ENCODE results near the gene POLE2.
"Not testable (repeated sequence)": the region's sequence is repeated elsewhere in the genome, so short reads cannot be mapped to it uniquely, and the experiment has no call there.

POLE2 gene

GRCh38 chr14:49619273-49619672 is 68.7 kb downstream of the POLE2 start:
- not testable (repeated sequence) for DNase-seq (ENCODE audit: low spot score)

GRCh38 chr14:49617852-49618519 is 70.0 kb downstream of the POLE2 start:
- no peak for DNase-seq (ENCODE audit: low spot score)

- no peak for DNase-seq (ENCODE audit: low spot score)
Measured at GRCh38 chr14:49615776-49616175, 72.2 kb downstream of the POLE2 start.

GRCh38 chr14:49614196-49614595 is 73.8 kb downstream of the POLE2 start:
- no peak for DNase-seq (ENCODE audit: low spot score)

- no peak for DNase-seq (ENCODE audit: low spot score)
Measured at GRCh38 chr14:49612671-49613070, 75.3 kb downstream of the POLE2 start.

- no peak for DNase-seq (ENCODE audit: low spot score)
Measured at GRCh38 chr14:49612251-49612650, 75.8 kb downstream of the POLE2 start.

GRCh38 chr14:49607583-49607982 is 80.4 kb downstream of the POLE2 start:
- DNase-seq (ENCODE audit: low spot score), result no peak

GRCh38 chr14:49598485-49599300 is 89.3 kb downstream of the POLE2 start, which contains the start of gene LRR1:
Gene LRR1, plus strand, starts transcription at chr14:49598940. Its CDS starts 81 bp downstream, at chr14:49599021.
- peak; percentile 73 for DNase-seq (ENCODE audit: low spot score)

GRCh38 chr14:49598189-49598484 is 89.9 kb downstream of the POLE2 start:
- peak; percentile 31 for DNase-seq (ENCODE audit: low spot score)

GRCh38 chr14:49594347-49595091 is 93.5 kb downstream of the POLE2 start:
- no peak for DNase-seq (ENCODE audit: low spot score)

Data from iPS-NIHi11 (cell line).